Measurements from ENCODE around the gene HNRNPH2.

The HNRNPH2 gene

GRCh38 chrX:101390664-101391525, 17.1 kb upstream of the HNRNPH2 start, which contains the start of gene RPL36A:
Gene RPL36A (plus strand): TSS chrX:101391011. CDS start chrX:101391044, 33 bp downstream.
- no peaks in the 10 kb centered on the region; the same call in 1 of the 2 replicates for H3K36me3 ChIP-seq (ENCODE audit: control insufficient read depth, insufficient read depth, low read length)
- H3K27me3 ChIP-seq (replicated peaks; ENCODE audit: control insufficient read depth, insufficient read depth, low read length): no peaks in the 10 kb centered on the region
- peak within 1 kb of the TSS; percentile 74 for H3K4me3 ChIP-seq (replicated peaks; ENCODE audit: low read depth, low read length)
- TF ChIP-seq CTCF (IDR thresholded peaks at IDR 0.05; ENCODE audit: insufficient read depth, low read length, poor library complexity, severe bottlenecking): peak; percentile 77
- peak; percentile 89 for DNase-seq (ENCODE audit: extremely low read depth, insufficient read length)

- DNase-seq (ENCODE audit: extremely low read depth, insufficient read length): no peak
- H3K27me3 ChIP-seq (replicated peaks; ENCODE audit: control insufficient read depth, insufficient read depth, low read length): no peaks in the 10 kb centered on the region
- H3K4me3 ChIP-seq (replicated peaks; ENCODE audit: low read depth, low read length): peak overlapping the region; percentile 74
- H3K36me3 ChIP-seq (ENCODE audit: control insufficient read depth, insufficient read depth, low read length): no peaks in the 10 kb centered on the region; the same call in 1 of the 2 replicates
- no peak for TF ChIP-seq CTCF (IDR thresholded peaks at IDR 0.05; ENCODE audit: insufficient read depth, low read length, poor library complexity, severe bottlenecking)
These were observed 16.2 kb upstream of the HNRNPH2 start for GRCh38 chrX:101391831-101392230.

- Histone ChIP-seq H3K4me3 (replicated peaks; ENCODE audit: low read depth, low read length) (no peak overlapping the region), H3K36me3 (ENCODE audit: control insufficient read depth, insufficient read depth, low read length) (no peaks in the 10 kb centered on the region; the same call in 1 of the 2 replicates), H3K27me3 (replicated peaks; ENCODE audit: control insufficient read depth, insufficient read depth, low read length) (no peaks in the 10 kb centered on the region)
- TF ChIP-seq CTCF (IDR thresholded peaks at IDR 0.05; ENCODE audit: insufficient read depth, low read length, poor library complexity, severe bottlenecking): no peak
- no peak for DNase-seq (ENCODE audit: extremely low read depth, insufficient read length)
These were observed 14.3 kb upstream of the HNRNPH2 start for GRCh38 chrX:101393530-101394305.

GRCh38 chrX:101394372-101394771, 13.7 kb upstream of the HNRNPH2 start:
- H3K27me3 ChIP-seq (replicated peaks; ENCODE audit: control insufficient read depth, insufficient read depth, low read length): no peaks in the 10 kb centered on the region
- H3K4me3 ChIP-seq (replicated peaks; ENCODE audit: low read depth, low read length): no peak overlapping the region
- H3K36me3 ChIP-seq (ENCODE audit: control insufficient read depth, insufficient read depth, low read length): no peaks in the 10 kb centered on the region; the same call in 1 of the 2 replicates
- no peak for DNase-seq (ENCODE audit: extremely low read depth, insufficient read length)
- no peak for TF ChIP-seq CTCF (IDR thresholded peaks at IDR 0.05; ENCODE audit: insufficient read depth, low read length, poor library complexity, severe bottlenecking)

- Histone ChIP-seq H3K4me3 (replicated peaks; ENCODE audit: low read depth, low read length) (no peak overlapping the region), H3K27me3 (replicated peaks; ENCODE audit: control insufficient read depth, insufficient read depth, low read length) (no peaks in the 10 kb centered on the region), H3K36me3 (ENCODE audit: control insufficient read depth, insufficient read depth, low read length) (no peaks in the 10 kb centered on the region; the same call in 1 of the 2 replicates)
- no peak for TF ChIP-seq CTCF (IDR thresholded peaks at IDR 0.05; ENCODE audit: insufficient read depth, low read length, poor library complexity, severe bottlenecking)
- no peak for DNase-seq (ENCODE audit: extremely low read depth, insufficient read length)
These were observed 12.2 kb upstream of the HNRNPH2 start for GRCh38 chrX:101395789-101396188.

Data from GM06990 (cell line).